ENCODE results near the gene NQO2. TPM values are rescaled to one million over a fixed set of nuclear protein-coding genes. Genes with fewer than 3 reads are reported as not detected.
A peak's percentile ranks its signal among the peaks of the same experiment; 100 is the strongest.

Gene NQO2
- 119 and 124 TPM in 2 replicates for total RNA-seq (2014; rRNA removed; shearing (Covaris generic))

GRCh38 chr6:2999618-3000557 lies at the start of gene NQO2:
Gene NQO2 (plus strand): TSS chr6:2999894. CDS start chr6:3006553, 6,659 bp downstream.
- peak; percentile 69 for DNase-seq (ENCODE audit: low spot score)

- DNase-seq (ENCODE audit: low spot score) = no peak
Observed at GRCh38 chr6:2950713-2951112, 49.0 kb upstream of the NQO2 start.

GRCh38 chr6:2951728-2952127 lies 48.0 kb upstream of the NQO2 start:
- DNase-seq (ENCODE audit: low spot score) = no peak

GRCh38 chr6:2952557-2953095 lies 47.1 kb upstream of the NQO2 start:
- DNase-seq (ENCODE audit: low spot score) = peak; percentile 52

GRCh38 chr6:2953098-2953497 lies 46.6 kb upstream of the NQO2 start:
- no peak for DNase-seq (ENCODE audit: low spot score)

- no peak for DNase-seq (ENCODE audit: low spot score)
Observed at GRCh38 chr6:2956930-2957685, 42.6 kb upstream of the NQO2 start.

- no peak for DNase-seq (ENCODE audit: low spot score)
Observed at GRCh38 chr6:2957696-2958330, 41.9 kb upstream of the NQO2 start.

GRCh38 chr6:2958331-2958711 lies 41.4 kb upstream of the NQO2 start:
- DNase-seq (ENCODE audit: low spot score) = no peak

- DNase-seq (ENCODE audit: low spot score) = no peak
Observed at GRCh38 chr6:2958776-2959175, 40.9 kb upstream of the NQO2 start.

- no peak for DNase-seq (ENCODE audit: low spot score)
Observed at GRCh38 chr6:2959909-2960719, 39.6 kb upstream of the NQO2 start.

- DNase-seq (ENCODE audit: low spot score) = no peak
Observed at GRCh38 chr6:2960935-2961334, 38.8 kb upstream of the NQO2 start.

- no peak for DNase-seq (ENCODE audit: low spot score)
Observed at GRCh38 chr6:2961506-2961905, 38.2 kb upstream of the NQO2 start.

GRCh38 chr6:2962004-2962403 lies 37.7 kb upstream of the NQO2 start:
- no peak for DNase-seq (ENCODE audit: low spot score)

GRCh38 chr6:2962636-2963035 lies 37.1 kb upstream of the NQO2 start:
- no peak for DNase-seq (ENCODE audit: low spot score)

- DNase-seq (ENCODE audit: low spot score) = no peak
Observed at GRCh38 chr6:2963756-2964155, 35.9 kb upstream of the NQO2 start.

GRCh38 chr6:2964793-2965505 lies 34.7 kb upstream of the NQO2 start:
- DNase-seq (ENCODE audit: low spot score) = no peak

- no peak for DNase-seq (ENCODE audit: low spot score)
Observed at GRCh38 chr6:2966347-2966746, 33.3 kb upstream of the NQO2 start.

- no peak for DNase-seq (ENCODE audit: low spot score)
Observed at GRCh38 chr6:2967936-2968335, 31.8 kb upstream of the NQO2 start.

GRCh38 chr6:2968600-2969135 lies 31.0 kb upstream of the NQO2 start:
- no peak for DNase-seq (ENCODE audit: low spot score)

- DNase-seq (ENCODE audit: low spot score) = no peak
Observed at GRCh38 chr6:2969549-2969948, 30.1 kb upstream of the NQO2 start.
